Fibroblast of peridontal ligament (primary cell): ENCODE data around the gene ERLIN1.
"Not testable (repeated sequence)": the region's sequence is repeated elsewhere in the genome, so short reads cannot be mapped to it uniquely, and the experiment has no call there.

Experiments
- DNase-seq: peaks from one replicate; pipeline ENCODE4 v3.0.0-alpha.2; 2010; ENCODE audit errors: extremely low read depth

The ERLIN1 gene

DNA sequence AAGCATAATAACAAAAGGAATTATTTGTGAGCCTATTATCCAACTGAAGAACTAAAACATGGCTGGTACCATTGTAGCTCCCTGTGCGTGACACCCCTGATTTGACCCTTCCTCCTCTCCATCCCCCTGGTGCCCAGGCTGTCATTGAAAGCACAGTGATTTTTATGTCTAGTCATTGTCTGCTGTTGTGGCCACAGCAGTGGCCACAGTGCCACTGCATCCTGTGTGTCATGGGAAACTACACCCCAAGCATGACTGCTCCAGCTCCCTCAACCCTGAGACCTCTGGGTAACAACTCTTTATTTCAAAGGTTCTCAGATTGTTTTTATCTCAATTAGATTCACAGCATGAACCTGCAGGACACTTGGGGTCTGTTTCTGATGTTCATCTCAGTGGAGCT, 52.0 kb downstream of the ERLIN1 start:
- DNase-seq: no peak

DNA sequence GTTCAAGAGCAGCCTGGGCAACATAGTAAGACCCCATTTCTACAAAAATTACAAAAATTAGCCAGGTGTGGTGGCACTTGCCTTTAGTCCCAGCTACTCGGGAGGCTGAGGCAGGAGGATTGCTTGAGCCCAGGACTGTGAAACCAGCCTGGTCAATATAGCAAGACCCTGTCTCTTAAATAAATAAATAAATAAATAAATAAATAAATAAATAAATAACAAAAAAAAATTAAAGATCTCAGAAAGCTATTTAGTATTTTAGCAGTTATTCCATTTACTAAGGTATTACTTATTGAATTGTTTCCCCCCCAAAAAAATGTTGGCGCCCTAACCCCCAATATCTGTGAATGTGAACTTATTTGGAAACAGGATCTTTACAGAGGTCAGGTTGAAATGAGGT, 53.4 kb downstream of the ERLIN1 start:
- DNase-seq: no peak

DNA sequence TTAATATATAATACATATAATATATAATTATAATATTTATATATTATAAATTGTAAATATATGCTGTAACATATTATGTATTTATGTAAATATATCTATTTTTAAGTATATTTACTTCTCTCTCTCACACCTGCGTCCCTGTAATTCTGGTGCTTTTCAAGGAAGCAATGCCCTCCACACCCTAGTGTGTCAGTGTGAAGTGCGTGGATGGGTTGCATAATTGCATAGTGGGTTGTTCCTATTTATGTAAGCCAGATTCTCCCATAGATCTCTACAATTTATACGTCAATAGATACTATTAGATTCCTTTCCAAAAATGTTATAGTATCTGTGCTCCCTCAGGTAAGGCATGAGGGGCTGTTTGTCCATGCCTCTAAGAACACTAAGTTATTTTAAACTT, 54.3 kb downstream of the ERLIN1 start:
- DNase-seq: no peak

DNA sequence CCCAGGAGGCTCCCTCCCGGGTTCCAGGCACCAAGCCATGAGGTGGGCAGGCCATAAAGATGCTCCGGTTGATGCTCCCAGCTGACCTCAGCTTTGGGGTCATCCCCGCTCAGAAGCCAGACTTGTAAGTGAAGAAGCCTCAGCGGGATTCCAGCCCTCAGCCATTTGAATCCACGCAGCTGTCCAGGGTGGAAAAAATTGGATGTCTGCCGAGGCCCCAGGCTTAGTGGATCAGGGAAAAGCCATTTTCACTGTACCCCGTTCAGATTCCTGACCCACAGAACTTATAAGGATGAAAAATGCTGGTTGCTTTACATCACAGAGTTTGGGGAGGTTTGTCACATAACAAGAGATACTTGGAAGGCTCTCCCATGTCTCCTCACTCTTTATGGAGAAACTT, 55.0 kb downstream of the ERLIN1 start:
- DNase-seq: no peak

DNA sequence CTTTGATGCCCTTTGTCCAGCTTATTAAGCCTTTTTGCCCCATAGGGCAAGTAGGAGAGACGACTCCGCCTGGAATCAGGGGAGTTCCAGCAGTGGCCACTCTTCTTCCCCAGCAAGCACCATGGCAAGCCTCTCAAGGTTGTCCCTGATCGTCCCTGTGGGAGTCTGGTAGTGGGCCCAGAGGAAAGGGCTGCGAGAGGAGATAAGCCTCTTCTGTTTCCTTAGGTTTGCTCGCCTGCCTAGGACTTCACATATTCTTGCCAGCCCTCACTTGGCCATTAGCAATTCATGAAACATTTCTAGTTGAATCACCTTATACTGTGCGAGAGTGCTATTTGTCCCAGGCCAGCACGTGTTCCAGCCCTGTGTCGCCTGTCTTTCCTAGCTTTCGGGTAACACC, 56.4 kb downstream of the ERLIN1 start:
- no peak for DNase-seq

DNA sequence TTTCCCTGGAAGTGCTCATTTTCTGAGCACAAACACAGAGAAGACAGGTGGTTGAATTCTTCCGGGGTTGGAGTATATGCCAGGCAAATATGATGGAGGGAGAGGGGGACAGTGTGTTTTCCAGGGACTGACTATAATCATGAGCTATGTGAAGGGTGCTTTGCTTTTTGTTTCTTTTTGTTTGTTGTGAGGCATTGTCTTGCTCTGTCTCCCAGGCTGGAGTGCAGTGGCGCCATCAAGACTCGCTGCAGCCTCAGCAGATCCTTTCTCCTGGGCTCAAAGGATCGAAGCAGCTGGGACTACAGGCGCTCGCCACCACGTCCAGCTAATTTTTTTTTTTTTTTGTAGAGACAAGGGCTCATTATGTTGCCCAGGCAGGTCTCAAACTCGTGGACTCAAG, 56.9 kb downstream of the ERLIN1 start:
- DNase-seq: no peak

DNA sequence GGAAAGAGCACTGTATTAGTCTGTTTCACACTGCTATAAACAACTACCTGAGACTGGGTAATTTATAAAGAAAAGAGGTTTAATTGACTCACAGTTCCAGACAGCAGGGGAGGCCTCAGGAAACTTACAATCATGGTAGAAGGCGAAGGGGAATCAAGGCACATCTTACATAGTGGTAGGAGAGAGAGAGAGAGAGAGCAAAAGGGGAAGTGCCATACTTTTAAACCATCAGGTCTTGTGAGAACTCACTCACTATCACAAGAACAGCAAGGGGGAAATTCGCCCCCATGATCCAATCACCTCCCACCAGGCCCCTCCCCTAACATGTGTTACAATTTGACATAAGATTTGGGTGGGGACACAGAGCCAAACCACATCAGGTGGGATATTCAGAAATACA, 60.5 kb downstream of the ERLIN1 start:
- DNase-seq: not testable (repeated sequence)

DNA sequence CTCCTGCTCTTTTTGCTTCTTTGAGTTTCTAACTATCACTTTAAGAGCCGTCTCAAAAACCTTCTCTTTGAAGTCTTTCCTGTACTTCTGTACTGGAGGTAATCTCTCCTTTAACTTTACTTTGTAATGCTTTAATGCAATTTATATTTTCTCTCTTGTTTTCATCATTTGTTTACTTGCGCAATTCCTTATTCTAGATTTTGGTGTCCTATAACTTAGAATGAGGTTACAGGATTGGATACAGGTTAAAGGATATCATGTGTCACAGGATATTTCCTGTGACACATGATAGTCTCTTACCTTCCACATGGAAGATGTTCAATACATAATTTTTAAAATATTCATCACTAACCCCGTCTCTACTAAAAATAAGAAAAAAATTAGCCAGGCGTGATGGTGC, 61.7 kb downstream of the ERLIN1 start:
- DNase-seq: no peak

DNA sequence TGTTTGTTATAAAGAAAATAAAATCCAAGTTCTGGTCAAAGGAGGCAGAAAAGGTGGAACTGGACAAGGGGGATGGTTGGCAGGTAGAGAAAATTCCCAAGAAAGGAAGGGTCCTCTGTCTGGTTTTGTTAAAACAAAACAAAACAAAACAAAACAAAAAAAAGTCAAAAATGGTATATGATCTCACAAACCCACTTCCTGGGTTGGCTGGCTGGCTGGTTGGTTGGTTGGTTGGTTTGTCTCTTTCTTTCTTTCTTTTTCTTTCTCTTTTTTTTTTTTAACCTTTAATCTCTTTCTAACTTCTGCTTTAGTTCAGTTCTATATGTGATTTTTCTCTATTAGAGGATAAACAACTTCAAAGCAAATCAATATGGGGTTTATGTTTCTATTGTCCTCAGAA, 63.0 kb downstream of the ERLIN1 start:
- no peak for DNase-seq

DNA sequence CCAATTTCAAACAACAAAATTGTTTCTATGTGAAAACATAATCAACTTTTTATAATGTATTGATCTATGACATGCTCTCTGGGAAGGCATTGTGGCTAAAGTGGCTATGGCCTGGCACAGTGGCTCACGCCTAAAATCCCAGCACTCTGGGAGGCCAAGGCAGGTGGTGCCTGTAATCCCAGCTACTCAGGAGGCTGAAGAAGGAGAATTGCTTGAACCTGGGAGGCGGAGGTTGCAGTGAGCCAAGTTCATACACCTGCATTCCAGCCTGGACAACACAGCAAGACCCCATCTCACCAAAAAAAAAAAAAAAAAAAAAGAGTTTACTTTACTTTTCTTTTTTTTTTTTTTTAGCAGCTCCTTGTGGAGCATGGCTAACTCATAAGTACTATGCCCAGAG, 65.3 kb downstream of the ERLIN1 start:
- DNase-seq: no peak

DNA sequence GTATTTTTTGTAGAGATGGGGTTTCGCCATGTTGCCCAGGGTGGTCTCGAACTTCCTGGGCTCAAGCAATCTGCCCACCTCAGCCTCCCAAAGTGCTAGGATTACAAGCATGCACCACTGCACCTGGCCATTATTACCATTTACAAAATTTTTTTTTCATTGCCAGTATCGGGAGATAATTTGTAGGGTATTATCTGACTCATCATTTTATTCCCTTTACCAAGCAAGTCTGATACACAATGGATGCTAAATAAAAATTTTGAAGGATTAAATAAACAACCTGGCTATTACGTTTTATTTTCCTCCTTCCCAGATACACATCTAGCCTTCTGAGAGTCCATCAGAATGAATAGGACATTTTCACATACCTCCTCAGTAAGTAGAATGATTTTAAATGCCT, 66.1 kb downstream of the ERLIN1 start:
- no peak for DNase-seq

DNA sequence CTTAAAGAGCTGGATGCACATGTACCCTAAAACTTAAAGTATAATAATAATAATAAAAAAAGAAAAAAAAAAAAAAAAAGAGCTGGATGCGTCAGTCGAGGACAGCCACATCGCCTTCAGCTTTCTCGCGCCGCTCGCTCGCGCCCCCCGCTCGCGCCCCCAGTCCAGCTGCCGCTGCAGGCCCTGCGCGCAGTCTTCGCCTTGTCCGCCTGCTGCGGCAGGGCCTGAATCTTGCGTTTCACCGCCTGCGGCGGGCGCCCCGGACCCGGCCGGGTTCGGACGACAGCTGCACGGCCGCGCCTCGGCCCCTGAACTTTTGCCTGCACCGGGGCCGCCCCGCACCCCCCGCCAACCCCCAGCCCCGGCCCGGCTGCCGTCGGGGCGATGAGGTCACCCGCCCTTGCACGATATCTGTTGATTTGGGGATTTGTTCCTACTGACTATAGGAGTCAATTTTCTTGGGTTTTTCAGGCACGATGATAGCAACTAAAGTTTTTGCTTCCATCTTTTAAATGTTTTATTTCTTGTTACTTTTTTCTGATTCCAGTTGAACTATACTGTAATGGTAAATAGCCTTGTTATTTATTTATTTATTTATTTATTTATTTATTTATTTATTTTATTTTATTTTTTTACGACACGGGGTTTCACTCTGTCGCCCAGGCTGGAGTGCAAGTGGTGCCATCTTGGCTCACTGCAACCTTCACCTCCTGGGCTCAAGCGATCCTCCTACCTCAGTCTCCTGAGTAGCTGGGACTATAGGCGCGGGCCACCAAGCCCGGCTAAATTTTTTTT, 70.7 kb downstream of the ERLIN1 start:
- no peak for DNase-seq

DNA sequence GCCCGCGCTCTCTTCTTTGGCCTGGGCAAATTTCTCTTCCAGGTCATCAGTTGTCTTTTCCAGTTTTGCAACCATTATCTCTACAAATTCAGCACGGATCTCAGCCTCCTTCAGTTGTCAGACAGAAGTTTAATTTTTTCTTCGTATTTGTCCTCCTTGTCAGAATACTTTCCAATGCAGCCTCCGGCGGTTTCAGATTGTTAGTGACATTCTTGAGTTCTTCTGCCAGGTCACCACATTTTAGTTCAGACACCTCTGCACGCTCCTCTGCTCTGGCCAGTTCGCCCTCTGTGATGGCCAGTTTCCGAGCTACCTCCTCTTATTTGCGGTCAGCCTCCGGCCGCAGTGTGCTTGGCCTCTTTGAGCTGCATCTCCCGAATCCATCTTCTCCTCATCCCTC, 71.4 kb downstream of the ERLIN1 start:
- DNase-seq: no peak

DNA sequence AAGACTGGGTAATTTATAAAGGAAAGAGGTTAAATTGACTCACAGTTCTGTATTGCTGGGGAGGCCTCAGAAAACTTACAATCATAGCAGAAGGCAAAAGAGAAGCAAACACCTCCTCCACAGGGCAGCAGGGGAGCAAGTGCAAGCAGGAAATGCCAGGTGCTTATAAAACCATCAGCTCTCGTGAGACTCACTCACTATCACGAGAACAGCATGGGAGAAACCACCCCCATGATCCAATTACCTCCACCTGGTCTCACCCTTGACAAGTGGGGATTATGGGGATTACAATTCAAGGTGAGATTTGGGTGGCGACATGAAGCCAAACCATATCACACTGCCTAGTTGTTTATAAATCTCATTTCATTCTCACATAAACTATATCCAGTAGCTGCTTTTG, 76.2 kb downstream of the ERLIN1 start:
- DNase-seq: no peak

DNA sequence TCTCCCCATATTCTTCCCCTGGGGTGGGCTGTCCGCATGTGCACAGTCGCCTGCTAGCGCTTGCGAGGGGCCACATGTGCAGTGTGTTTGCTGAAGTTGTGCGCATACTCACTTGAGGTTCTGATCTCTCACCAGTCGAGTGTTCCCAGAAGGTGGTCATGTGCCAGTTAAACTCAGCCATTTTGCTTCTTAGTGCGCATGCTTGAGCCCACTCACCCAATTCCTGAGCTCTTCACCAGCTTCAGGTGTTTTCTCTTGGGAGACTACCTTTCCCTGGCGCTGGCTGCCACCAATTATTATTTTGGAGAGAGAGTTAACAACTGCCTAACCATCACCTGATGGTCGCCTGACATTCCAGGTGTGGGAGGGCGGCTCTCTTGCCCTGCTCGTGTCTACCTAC, 79.0 kb downstream of the ERLIN1 start:
- DNase-seq: no peak

DNA sequence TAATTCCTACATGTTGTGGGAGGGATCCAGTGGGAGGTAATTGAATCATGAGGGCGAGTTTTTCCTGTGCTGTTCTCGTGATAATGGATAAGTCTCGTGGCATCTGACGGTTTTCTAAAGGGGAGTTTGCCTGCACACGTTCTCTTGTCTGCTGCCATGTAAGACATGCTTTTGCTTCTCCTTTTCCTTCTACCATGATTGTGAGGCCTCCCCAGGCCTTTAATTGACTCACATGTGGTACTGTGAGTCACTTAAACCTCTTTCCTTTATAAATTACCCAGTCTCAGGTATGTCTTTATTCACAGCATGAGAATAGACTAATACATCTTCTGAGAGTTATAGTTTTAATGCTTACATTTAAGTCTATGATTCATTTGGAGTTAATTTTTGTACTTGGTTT, 81.5 kb downstream of the ERLIN1 start:
- DNase-seq: no peak

DNA sequence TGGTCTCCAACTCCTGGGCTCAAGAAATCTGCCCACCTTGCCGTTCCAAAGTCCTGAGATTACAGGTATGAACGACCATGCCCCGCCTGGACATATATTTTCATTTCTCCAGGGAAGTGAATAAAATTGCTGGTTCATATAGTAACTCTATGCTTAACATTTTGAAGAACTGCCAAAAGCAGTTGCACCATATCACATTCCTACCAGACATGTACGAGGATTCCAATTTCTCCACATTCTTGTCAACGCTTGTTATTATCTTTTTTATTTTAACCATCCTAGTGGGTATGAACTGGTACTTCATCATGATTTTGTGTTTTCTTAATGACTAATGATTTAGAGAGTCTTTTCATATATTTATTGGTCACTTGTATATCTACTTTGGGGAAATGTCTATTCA, 82.2 kb downstream of the ERLIN1 start:
- peak; percentile 9 for DNase-seq

DNA sequence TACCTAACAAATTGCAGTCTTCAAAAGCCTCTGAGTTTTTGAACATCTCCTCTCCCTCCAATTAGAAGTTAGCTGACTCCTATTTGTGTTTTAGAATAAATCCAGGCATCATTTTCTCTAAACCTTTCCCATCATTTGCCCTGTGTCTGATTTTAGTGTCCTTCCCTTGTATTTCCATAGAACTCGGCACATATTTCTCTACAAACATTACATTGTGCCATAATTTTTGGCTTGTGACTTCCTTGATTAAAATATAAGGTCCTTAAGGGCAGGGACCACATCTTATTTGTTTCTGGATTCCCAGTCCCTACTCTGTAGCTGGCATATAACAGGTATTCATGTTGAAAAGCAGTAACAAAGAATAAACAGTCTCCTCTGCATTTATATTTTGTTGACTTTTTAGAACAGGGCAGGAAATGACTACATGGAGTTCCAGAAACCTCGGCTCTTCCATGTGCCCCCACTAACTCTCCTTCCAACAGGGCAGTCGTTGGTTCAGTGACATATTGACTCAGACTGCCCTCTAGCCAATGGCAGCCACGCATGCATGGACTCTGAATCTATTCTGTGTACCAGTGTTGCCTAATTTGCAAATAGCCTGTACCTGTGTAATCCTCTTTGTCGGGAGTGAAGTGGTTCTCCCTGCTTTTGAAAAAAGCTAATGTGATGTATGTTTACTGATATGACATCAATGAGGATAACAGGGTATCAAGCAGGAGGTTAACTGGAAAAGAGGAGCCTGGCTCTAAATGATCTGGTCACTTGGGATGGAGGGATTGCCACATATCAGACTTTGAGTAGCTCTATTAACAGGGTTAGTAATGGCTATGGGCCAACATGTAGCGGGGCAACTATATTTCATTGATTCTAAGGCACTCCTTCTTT, 84.4 kb downstream of the ERLIN1 start:
- DNase-seq: no peak

DNA sequence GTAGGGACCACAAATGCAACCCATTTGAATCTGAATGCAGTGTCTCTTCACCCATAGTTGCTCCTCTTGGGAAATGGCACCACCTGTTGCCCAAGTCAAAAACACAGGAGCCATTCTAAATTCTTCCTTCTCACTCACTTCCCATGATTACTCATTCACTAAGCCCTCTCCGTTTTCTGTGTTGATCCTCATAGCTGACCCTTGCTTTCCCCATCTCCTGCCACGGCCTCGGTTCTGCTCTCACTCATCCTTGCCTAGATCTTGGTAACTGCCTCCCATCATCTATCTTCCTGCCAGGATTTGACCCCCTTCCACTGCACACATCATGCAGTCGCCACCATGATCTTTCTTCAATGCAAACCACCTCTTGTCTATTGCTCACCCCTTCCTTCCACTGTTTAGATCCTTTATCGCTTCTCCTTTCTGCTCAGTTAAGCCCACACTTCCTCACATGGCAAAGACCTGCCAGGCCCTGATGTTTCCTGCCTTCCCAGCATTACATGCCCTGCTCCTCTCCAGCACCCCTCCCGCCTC, 85.1 kb downstream of the ERLIN1 start:
- DNase-seq: no peak
